HCT116 (cell line): ENCODE measurements around the gene ACMSD. TPM values are rescaled to one million over a fixed set of nuclear protein-coding genes. Genes with fewer than 3 reads are reported as not detected.

Experiments used
- ATAC-seq: fragments of 200-7000 bp; cut with Tn5 transposase; 2 replicates; pipeline ENCODE4 v1.9.1; 2020; ENCODE audit warnings: mild to moderate bottlenecking, moderate library complexity
- BruUV-seq: library from RNA; stranded (reverse); fragments of 400-500 nt; replicated peaks from 2 replicates; lab custom pipeline; 2021; lab: Mats Ljungman, UMichigan
- CTCF ChIA-PET: fragments of 300-600 bp; sonication (Branson Sonifier 250); formaldehyde crosslinking; loops from one replicate; lab custom pipeline; 2021; ENCODE audit warnings: antibody characterized with exemption; lab: Charles Lee
- POLR2A ChIA-PET: fragments of 300-600, 350-600 bp; sonication (Branson Sonifier 250); formaldehyde crosslinking; loops from one replicate; lab custom pipeline; 2021; ENCODE audit warnings: antibody characterized with exemption; lab: Charles Lee
- RAD21 ChIA-PET, 2 experiments: fragments of 300-600 bp; sonication (Branson Sonifier 250); formaldehyde crosslinking; loops; one replicate each; lab custom pipeline; 2023; ENCODE audit warnings: low total read pairs in 2 of 2; ENCODE audit not compliant: uncharacterized antibody in 2 of 2, unreplicated experiment in 2 of 2, low non-redundant PET in 1 of 2; lab: Charles Lee
- DNase-seq: peaks from one replicate; pipeline ENCODE4 v3.0.0-alpha.2; 2010; ENCODE audit warnings: low read depth, low spot score
- H2AFZ ChIP-seq: fragments of 200-600 bp; shearing (Covaris generic), sonication (generic); 2 replicates; pipeline ENCODE4 v1.6.1; 2017; ENCODE audit warnings: low read depth, mixed run types, mixed read lengths, antibody characterized with exemption, low read length; ENCODE audit not compliant: poor library complexity, severe bottlenecking
- H3K27ac ChIP-seq: 2 replicates; pipeline ENCODE4 v1.5.1; 2012; ENCODE audit warnings: low read depth, low read length
- H3K27me3 ChIP-seq: fragments of 200-600 bp; sonication (generic); 2 replicates; pipeline ENCODE4 v1.6.1; 2016; ENCODE audit warnings: mixed run types, low read length, mixed read lengths; ENCODE audit not compliant: insufficient read depth
- H3K36me3 ChIP-seq, 2 experiments: fragments of 200-500 bp in 1 of 2; fragments of 200-600 bp in 1 of 2; sonication (Bioruptor generic) in 1 of 2; sonication (generic) in 1 of 2; 2 replicates each; pipeline versions ENCODE4 v1.5.1 to v1.6.1; 2014 to 2016; ENCODE audit warnings: low read length in 2 of 2, inconsistent platforms in 1 of 2, mixed read lengths in 1 of 2, mixed run types in 1 of 2; ENCODE audit not compliant: insufficient read depth in 2 of 2, control insufficient read depth in 1 of 2
- H3K4me1 ChIP-seq, 2 experiments: fragments of 200-600 bp in 1 of 2; sonication (generic) in 1 of 2; 2 replicates each; pipeline versions ENCODE4 v1.5.1 to v1.6.1; 2012 to 2017; ENCODE audit warnings: low read length in 2 of 2, inconsistent platforms in 1 of 2, mild to moderate bottlenecking in 1 of 2, mixed read lengths in 1 of 2, mixed run types in 1 of 2, moderate library complexity in 1 of 2; ENCODE audit not compliant: insufficient read depth in 2 of 2, control insufficient read depth in 1 of 2
- H3K4me2 ChIP-seq: fragments of 200-600 bp; sonication (generic); 2 replicates; pipeline ENCODE4 v1.6.1; 2017; ENCODE audit warnings: mixed run types, low read length, mixed read lengths
- H3K4me3 ChIP-seq, 2 experiments: fragments of 200-600 bp in 1 of 2; sonication (generic) in 1 of 2; replicated peaks in 1 of 2; 2 replicates each; pipeline ENCODE4 v1.5.1; 2011 to 2016; ENCODE audit warnings: low read length in 2 of 2, control low read depth in 1 of 2, low read depth in 1 of 2, mild to moderate bottlenecking in 1 of 2, mixed read lengths in 1 of 2, mixed run types in 1 of 2
- H3K79me2 ChIP-seq: fragments of 200-600 bp; sonication (generic); 2 replicates; pipeline ENCODE4 v1.6.1; 2017; ENCODE audit warnings: mild to moderate bottlenecking, mixed run types, low read length, moderate library complexity, mixed read lengths; ENCODE audit not compliant: insufficient read depth
- H3K9ac ChIP-seq: fragments of 200-600 bp; sonication (generic); 2 replicates; pipeline ENCODE4 v1.6.1; 2016; ENCODE audit warnings: low read length, mixed read lengths
- H3K9me2 ChIP-seq: fragments of 200-600 bp; sonication (generic), shearing (Covaris generic); 2 replicates; pipeline ENCODE4 v1.6.1; 2017; ENCODE audit warnings: mixed run types, mild to moderate bottlenecking, moderate library complexity; ENCODE audit not compliant: insufficient read depth
- H3K9me3 ChIP-seq, 2 experiments: fragments of 200-500 bp in 1 of 2; fragments of 200-600 bp in 1 of 2; sonication (Bioruptor generic) in 1 of 2; sonication (generic) in 1 of 2; 2 replicates each; pipeline ENCODE4 v1.6.1; 2014 to 2017; ENCODE audit warnings: low read length in 2 of 2, mixed read lengths in 2 of 2, inconsistent platforms in 1 of 2, low read depth in 1 of 2, mild to moderate bottlenecking in 1 of 2, mixed run types in 1 of 2, moderate library complexity in 1 of 2; ENCODE audit not compliant: control insufficient read depth in 1 of 2, insufficient read depth in 1 of 2
- H4K20me1 ChIP-seq: fragments of 200-600 bp; sonication (generic), shearing (Covaris generic); 2 replicates; pipeline ENCODE4 v1.6.1; 2017; ENCODE audit warnings: mixed run types, mild to moderate bottlenecking, moderate library complexity; ENCODE audit not compliant: insufficient read depth
- ATF3 ChIP-seq: IDR thresholded peaks from 2 replicates; pipeline ENCODE4 v1.6.1; 2012
- CBX3 ChIP-seq: IDR thresholded peaks from 2 replicates; pipeline ENCODE4 v1.6.1; 2012; ENCODE audit warnings: low read depth
- CEBPB ChIP-seq: IDR thresholded peaks from 2 replicates; pipeline ENCODE4 v1.6.1; 2012; ENCODE audit warnings: low read depth
- EGR1 ChIP-seq: IDR thresholded peaks from 2 replicates; pipeline ENCODE4 v1.6.1; 2012; ENCODE audit warnings: low read depth
- EZH2 ChIP-seq: fragments of 200-600 bp; sonication (generic); IDR thresholded peaks from 2 replicates; pipeline ENCODE4 v1.6.1; 2017; ENCODE audit warnings: antibody characterized with exemption, mixed run types
- EZH2phosphoT487 ChIP-seq: fragments of 200-600 bp; IDR thresholded peaks from 2 replicates; pipeline ENCODE4 v1.6.1; 2018; ENCODE audit warnings: antibody characterized with exemption, borderline replicate concordance
- FOSL1 ChIP-seq: IDR thresholded peaks from 2 replicates; pipeline ENCODE4 v1.6.1; 2012; ENCODE audit warnings: low read depth
- JUND ChIP-seq: IDR thresholded peaks from 2 replicates; pipeline ENCODE4 v1.6.1; 2012
- MAX ChIP-seq: IDR thresholded peaks from 2 replicates; pipeline ENCODE4 v1.6.1; 2012
- RAD21 ChIP-seq: IDR thresholded peaks from 2 replicates; pipeline ENCODE4 v1.6.1; 2012; ENCODE audit warnings: low read depth, mild to moderate bottlenecking
- SIN3A ChIP-seq: IDR thresholded peaks from 2 replicates; pipeline ENCODE4 v1.6.1; 2012; ENCODE audit warnings: low read depth
- SP1 ChIP-seq: IDR thresholded peaks from 2 replicates; pipeline ENCODE4 v1.6.1; 2012; ENCODE audit warnings: low read depth
- SRF ChIP-seq: IDR thresholded peaks from 2 replicates; pipeline ENCODE4 v1.6.1; 2012; ENCODE audit warnings: low read depth
- TCF7L2 ChIP-seq: IDR thresholded peaks from 2 replicates; pipeline ENCODE4 v1.7.0; 2011; ENCODE audit warnings: borderline replicate concordance, inconsistent platforms; ENCODE audit not compliant: insufficient read depth, insufficient read length; ENCODE audit errors: extremely low read depth
- YY1 ChIP-seq: IDR thresholded peaks from 2 replicates; pipeline ENCODE4 v1.6.1; 2011; ENCODE audit warnings: low read length, low read depth, moderate library complexity, mild to moderate bottlenecking; ENCODE audit not compliant: insufficient replicate concordance; ENCODE audit errors: extremely low read depth
- ZBTB33 ChIP-seq: IDR thresholded peaks from 2 replicates; pipeline ENCODE4 v1.6.1; 2011; ENCODE audit warnings: mild to moderate bottlenecking, low read length, moderate library complexity; ENCODE audit not compliant: insufficient replicate concordance; ENCODE audit errors: extremely low read depth
- ZFX ChIP-seq: fragments of 450-650 bp; IDR thresholded peaks from 2 replicates; pipeline ENCODE4 v1.6.1; 2017
- ZNF274 ChIP-seq: fragments of 200-500 bp; sonication (Bioruptor generic); IDR thresholded peaks from 2 replicates; pipeline ENCODE4 v1.6.1; 2014; ENCODE audit warnings: mild to moderate bottlenecking, low read depth, low read length, inconsistent platforms
- intact Hi-C: fragments of 100-400 bp; cut with micrococcal nuclease; formaldehyde crosslinking; loops from 2 replicates; pipeline ENCODE4 v1.10.0; 2022
- total RNA-seq: library from RNA; stranded (reverse); gene quantifications from one replicate; pipeline ENCODE4 v1.2.1, GENCODE V29; 2021; ENCODE audit not compliant: unreplicated experiment

ACMSD gene
- total RNA-seq, 1 experiment from 2014 or later: not detected

- TF ChIP-seq CBX3 (no peak), RAD21 (no peak)
These were observed 6.6 kb downstream of the ACMSD start (continued) for GRCh38 chr2:134845028-134845427.

GRCh38 chr2:134845719-134846118, 7.3 kb downstream of the ACMSD start:
- Histone ChIP-seq H3K4me2 (no peak overlapping the region), H4K20me1 (no peaks in the 10 kb centered on the region), H3K4me1 (peaks cover 8% of the 10 kb centered on the region in 2 experiments; a peak in 2 of 4 replicates), H3K9ac (no peak overlapping the region), H3K9me2 (no peaks in the 10 kb centered on the region), H3K79me2 (no peaks in the 10 kb centered on the region), H3K36me3 (no peaks in the 10 kb centered on the region), H3K4me3 (no peak overlapping the region), H3K27ac (no peak overlapping the region), H2AFZ (no peak overlapping the region)
- CTCF ChIA-PET: interaction anchor here (1.2 kb wide), 1 partner anchor 10 kb away, joined by 3 read pairs; no protein-coding TSS in a partner anchor
- ATAC-seq (no peak), DNase-seq (no peak)
- RAD21 ChIA-PET: interaction anchor here in 1 of 2 experiments (0.7 kb wide), 1 partner anchor 186 kb away, joined by 4 read pairs; no protein-coding TSS in a partner anchor
- intact Hi-C loops: no loop called here
- no peak for TF ChIP-seq SRF
- TF ChIP-seq ZNF274: no peak
- TF ChIP-seq YY1: no peak
- no peak for TF ChIP-seq EZH2
- TF ChIP-seq EZH2phosphoT487: no peak
- TF ChIP-seq ZFX: no peak
- no peak for TF ChIP-seq JUND
- no peak for TF ChIP-seq TCF7L2
- TF ChIP-seq CEBPB: no peak
- no peak for TF ChIP-seq ZBTB33
- TF ChIP-seq SIN3A: no peak
- TF ChIP-seq MAX: no peak
- no peak for TF ChIP-seq EGR1
- no peak for TF ChIP-seq FOSL1
- no peak for TF ChIP-seq ATF3
- no peak for TF ChIP-seq SP1
- TF ChIP-seq, all 23 proteins: peak for 0
- POLR2A ChIA-PET: interaction anchor here (1.3 kb wide), 1 partner anchor 26 kb away, joined by 3 read pairs; no protein-coding TSS in a partner anchor
- Histone ChIP-seq H3K27me3 (no peaks in the 10 kb centered on the region), H3K9me3 (no peaks in the 10 kb centered on the region)
- no TSS peak for BruUV-seq
